ENCODE results near the gene PTK6.
A peak's percentile ranks its signal among the peaks of the same experiment; 100 is the strongest.
"Not testable (repeated sequence)": the region's sequence is repeated elsewhere in the genome, so short reads cannot be mapped to it uniquely, and the experiment has no call there.

Gene PTK6

GRCh38 chr20:63525971-63526370, 11.2 kb downstream of the PTK6 start:
- DNase-seq = no peak

DNA sequence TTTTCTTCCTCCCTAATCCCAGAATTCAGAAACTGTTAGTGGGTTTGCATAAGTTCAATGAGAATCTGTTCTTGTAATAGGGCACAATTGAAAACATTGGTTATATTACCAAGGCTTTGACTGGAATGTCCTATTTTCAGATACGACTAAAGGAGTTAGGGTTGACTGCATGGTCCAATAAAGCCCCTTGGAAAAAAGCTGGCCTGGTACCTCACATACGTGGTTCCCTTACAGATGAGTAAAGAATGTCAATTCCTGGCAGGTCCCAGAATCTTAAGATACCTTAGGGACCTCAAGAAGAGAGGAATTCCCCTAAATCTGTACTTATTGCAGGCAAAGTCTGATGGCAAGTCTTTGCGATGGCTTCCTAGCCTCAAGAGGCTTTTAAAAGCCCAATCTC, 12.0 kb downstream of the PTK6 start:
- no peak for DNase-seq

DNA sequence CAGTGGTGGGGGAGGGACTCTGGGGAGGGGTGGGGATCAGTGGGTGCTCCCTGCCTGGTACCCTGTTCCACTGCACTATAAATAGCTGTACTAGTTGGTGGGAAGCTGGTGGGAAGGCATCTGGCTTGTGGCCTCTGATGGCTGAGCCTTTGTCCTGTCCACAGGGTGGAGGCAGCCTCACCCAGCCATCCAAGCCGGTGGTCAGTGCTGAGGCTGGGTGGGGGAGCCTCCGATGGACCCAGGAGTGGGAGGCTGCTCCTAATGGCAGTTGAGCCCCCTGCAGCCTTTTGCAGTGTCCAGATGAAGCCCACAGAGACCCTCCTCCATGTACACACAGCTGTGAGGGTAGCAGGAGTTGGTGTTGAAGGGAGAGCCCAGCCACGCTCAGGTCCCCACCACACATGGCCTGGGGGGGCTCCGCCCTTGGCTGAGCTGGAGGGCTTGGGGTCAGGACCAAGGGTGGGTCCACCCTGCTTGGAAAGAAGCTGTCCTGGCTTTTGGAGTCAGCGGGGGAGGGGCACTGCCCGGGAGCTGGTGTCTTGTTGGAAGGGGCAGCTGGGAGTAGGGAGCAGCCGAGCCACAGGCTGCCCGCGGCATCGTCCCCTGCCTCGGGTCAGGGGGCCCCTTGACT, 14.1 kb downstream of the PTK6 start:
- no peak for DNase-seq

DNA sequence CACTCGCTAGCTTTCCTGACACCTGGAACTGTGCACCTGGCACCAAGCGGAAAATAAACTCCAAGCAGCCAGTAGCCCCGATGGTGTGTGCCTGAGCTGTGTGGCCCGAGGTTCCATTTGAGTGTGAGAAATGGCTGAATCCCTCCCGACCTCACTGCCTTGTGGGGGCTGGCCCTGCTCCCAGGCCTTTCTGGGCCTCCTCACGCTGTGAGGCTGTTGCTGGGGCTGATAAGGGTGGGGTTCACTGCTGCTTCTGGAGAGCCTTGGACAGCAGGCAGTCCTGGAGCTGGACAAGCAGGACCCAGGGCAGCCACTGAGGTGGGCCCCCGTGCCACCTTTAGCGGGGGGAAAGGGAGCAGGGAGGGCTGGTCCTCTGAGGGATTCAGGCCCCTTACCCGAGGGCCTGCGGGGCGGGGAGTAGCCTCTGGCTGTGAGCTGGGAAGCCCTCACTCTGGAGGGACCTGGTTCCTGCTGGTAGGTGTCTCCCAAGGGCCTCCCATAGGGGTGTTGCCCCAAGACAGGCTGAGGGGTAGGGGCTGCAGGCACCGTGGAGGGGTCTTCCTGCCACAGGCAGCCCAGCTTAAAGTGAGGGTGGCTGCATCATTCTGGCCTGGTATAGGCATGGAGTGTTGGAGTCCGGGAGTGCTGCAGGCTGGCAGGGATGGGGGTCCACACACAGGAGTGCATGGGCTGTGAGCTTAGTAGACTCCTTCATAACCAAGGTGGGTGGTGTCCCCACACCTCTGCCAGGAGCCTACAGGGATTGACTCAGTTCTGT, 14.9 kb downstream of the PTK6 start:
- DNase-seq = no peak

- DNase-seq = no peak
Measured at GRCh38 chr20:63521602-63522001, 15.6 kb downstream of the PTK6 start.

- peak; percentile 75 for DNase-seq
Measured at GRCh38 chr20:63520934-63521601, 16.1 kb downstream of the PTK6 start.

GRCh38 chr20:63520504-63520933, 16.7 kb downstream of the PTK6 start, which contains the start of gene PPDPF:
Gene PPDPF, plus strand, starts transcription at chr20:63520765. Its CDS starts 544 bp downstream, at chr20:63521309.
- DNase-seq = peak; percentile 81

GRCh38 chr20:63519668-63520503, 17.3 kb downstream of the PTK6 start:
- DNase-seq = peak; percentile 54

DNA sequence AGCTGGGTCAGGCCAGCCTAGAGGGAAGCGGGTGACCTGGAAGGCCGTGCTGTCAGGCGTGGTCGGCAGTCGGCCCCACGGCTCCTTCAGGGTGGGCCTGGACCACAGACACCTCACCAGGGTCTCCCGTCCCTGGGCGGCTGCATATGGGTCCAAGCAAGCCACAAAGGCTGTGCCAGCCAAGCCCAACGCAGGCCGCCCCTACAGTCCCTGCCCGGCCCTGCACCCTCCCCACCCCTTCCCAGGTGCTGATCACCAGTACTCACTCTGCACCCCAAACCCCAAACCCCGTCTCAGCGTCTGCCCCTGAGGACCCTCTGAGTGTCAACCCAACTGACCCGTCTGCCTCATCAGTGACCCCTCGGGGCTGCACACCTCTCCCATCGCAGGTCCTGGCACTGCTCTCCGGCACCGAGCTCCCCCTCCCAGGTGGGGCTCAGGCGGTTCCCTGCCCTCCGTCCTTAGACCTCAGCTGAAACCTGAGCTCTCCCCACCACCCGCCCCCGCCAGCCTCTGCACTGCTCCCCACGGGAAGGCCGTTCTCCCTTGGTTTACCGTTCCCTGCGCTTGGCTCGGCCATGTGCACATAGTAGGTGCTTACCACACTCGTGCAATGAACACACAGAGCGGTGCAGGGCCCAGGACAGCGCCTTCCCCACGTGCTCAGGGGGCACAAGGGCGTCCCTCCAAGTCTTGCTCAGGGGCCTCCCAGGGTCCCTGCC, 18.1 kb downstream of the PTK6 start:
- no peak for DNase-seq

- DNase-seq = no peak
Measured at GRCh38 chr20:63518351-63518861, 18.8 kb downstream of the PTK6 start.

DNA sequence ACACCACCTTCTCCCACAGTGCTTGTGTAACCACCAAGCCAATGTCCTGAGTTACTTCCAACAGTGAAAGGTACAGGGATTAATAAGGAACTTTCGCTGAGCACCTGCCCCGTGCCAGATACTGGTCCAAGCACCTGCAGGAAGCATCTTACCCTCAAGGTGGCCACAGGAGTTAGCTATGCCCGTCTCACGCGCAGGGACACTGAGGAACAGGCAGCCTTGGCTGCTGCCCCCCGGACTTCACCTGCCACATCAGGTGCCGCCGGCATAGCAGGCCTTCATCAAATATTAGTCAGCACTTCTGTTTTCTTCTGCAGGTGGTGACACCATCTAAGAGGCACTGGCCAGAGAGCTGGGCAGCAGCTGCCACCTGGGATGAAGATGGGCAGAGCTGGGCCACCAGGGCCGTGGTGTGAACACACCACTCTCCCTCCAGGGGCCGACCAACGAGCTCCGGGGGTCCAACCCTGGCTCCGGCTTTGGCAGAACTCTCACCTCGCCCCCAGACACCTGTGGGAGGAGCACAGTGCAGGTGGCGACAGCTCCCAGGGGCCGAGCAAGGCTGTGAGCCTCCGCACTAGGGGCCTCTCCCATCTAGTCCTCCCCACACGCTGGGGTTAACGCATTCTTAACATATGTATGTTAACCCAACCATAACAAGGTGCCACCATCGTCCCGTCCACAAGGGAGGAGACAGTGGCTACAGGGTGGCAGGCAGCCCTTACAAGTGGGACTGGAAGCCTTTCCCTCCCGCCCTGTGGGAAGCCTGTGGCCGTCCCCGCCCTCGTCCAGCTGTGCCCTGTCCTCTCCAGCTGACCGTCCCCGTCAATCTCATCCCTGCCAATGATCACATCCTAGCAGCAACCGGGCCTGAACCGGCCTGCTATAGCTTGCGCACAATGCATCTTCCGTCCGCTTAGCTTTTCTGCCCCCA, 19.5 kb downstream of the PTK6 start:
- no peak for DNase-seq

DNA sequence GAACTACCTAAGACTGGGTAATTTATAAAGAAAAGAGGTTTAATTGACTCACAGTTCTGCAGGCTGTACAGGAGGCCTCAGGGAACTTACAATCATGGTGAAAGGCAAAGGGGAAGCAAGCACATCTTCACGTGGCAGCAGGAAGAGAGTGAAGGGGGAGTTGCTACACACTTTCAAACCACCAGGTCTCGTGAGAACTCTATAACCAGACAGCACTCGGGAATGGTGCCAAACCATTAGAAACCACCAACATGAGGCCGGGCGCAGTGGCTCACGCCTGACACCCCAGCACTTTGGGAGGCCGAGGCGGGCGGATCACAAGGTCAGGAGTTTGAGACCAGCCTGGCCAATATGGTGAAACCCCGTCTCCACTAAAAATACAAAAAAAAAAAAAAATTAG, 22.7 kb downstream of the PTK6 start:
- not testable (repeated sequence) for DNase-seq

- DNase-seq = no peak
Measured at GRCh38 chr20:63513207-63513606, 24.0 kb downstream of the PTK6 start.

DNA sequence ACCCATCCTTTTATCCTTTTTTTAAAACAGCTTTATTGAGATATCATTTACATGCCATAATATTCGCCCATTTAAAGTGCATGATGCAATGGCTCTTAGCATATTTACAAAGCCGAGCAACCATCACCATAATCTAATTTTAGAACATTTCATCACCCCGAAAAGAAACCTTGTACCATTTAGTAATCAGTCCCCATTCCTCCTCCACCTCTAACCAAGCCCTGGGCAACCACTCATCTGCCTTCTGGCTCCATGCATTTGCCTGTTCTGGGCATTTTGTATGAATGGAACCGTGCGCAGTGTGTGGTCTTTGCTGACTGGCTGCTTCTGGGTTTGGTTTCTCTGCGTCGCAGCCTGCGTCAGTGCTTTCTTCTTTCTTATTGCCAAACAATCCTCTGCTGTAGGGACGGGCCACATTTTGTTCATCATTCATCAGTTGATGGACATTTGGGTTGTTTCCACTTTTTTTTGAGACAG, 28.1 kb downstream of the PTK6 start:
- DNase-seq = no peak

DNA sequence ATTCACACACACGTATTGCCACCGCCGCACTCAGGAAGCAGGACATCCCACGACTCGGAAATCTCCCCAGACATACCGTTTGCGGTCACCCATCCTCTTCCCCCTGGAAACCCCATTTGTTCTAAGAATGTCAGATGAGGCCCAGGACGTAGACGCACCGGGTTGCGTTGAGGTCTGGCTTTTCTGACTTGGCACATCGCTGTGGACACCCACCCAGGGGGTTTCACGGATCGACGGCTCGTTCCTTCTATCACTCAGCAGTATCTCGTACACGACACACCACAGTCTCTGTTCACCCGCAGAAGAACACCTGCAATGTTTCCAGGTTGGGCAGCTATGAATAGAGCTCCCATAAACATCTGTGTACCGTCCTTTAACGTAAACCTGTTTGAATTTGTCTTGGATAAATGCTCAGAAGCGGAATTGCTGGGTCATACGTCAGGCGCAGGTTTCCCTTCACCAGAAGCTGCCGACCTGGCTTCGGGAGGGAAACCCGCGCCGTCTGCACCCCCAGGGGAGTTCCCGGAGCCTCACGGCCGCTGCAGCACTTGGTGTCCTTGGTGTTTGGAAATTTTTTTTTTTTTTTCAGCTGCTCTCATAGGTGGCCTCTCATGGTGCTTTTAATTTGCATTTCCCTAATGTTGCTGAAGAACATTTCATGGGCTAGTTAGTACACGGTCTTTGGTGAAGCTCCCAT, 29.0 kb downstream of the PTK6 start:
- no peak for DNase-seq

DNA sequence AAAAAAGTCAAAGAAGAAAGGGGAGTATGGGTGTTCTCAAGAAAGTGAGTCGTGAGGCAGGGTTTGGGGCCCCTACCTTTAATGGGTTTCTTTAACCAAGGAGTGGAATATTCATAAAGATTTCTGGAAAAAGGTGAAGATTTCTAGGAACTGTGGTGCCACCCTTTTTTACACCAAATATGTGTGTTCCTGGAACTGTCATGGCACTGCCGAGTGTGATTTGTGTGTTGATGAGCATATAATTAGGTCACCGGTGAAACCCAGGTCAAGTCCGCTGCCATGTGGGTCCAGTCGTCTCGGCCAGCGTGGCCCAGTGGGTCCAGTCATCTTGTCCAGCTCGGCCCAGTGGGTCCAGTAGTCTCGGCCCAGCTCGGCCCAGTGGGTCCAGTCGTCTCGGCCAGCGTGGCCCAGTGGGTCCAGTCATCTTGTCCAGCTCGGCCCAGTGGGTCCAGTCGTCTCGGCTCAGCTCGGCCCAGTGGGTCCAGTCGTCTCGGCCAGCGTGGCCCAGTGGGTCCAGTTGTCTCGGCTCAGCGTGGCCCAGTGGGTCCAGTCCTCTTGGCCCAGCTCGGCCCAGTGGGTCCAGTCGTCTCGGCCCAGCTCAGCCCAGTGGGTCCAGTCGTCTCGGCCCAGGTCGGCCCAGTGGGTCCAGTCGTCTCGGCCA, 30.0 kb downstream of the PTK6 start:
- DNase-seq = no peak

DNA sequence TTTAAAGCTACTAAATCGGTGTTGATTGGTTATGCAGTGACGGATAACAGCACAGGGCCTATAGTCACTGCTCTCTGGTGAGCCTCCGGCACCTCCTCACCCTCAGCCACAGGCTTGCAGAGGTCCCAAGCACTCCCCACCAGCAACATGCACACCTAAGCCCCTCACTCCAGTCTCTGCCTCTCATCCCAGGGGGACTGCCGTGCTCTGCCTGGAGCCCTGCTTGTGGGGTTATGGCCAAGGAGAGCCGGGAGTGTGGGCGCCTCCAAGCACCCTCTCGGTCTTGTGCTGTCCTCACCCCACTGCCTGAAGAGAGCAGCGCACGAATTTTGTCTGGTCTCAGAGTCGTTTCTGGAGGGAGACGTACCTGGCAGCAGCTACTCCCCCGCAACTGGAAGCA, 31.5 kb downstream of the PTK6 start:
- DNase-seq = no peak

GRCh38 chr20:63505281-63505680, 31.9 kb downstream of the PTK6 start:
- DNase-seq = no peak

DNA sequence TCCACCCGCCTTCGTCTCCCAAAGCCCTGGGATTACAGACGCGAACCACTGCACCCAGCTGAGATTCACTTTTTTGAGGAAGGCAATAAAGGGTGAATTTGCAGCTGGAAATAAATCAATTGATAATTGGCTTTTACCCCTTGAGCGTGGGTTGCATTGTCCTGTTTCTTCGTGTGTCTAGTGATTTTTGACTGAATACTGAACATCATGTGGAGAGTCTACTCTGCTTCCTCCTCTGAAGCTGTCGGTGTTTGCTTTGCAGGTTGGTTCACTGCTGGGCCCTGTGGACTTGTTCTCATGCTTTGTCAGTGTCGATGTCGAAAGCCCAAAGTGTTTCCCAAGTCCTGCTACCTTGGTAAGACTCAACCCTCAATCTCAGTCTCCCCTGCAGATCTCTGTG, 32.5 kb downstream of the PTK6 start:
- no peak for DNase-seq

DNA sequence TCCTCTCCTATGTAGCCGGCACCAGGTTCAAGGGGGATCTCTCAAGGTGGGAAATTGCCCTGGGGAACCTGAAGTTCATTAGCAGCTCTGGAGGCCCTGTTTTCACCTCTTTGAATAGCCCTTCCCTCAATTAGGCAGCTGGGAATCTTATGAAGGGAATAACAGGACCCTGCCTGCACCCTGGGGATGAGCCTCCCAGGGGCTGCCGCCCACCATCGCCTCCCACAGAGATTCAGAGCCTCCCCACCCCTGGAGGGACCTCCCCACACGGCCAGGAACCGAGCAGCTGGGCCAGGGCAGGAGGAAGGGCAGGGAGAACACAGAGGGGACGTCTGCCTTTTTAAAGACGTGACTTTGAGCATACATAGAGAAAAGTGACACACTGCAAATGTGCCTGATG, 33.7 kb downstream of the PTK6 start:
- no peak for DNase-seq

Data from stimulated activated CD4-positive, alpha-beta T cell treated with anti-CD3 and anti-CD28 coated beads, Interleukin-4, amount 100 ng/mL, for 24 hours (primary cell).